Measurements from ENCODE around the gene CDK5RAP3.
"Not testable (repeated sequence)": the region's sequence is repeated elsewhere in the genome, so short reads cannot be mapped to it uniquely, and the experiment has no call there.

The CDK5RAP3 gene

GRCh38 chr17:47997586-47997985 lies 26.7 kb downstream of the CDK5RAP3 start:
- DNase-seq (ENCODE audit: low read depth in 2 of 2) = no peak

GRCh38 chr17:47998044-47998443 lies 27.1 kb downstream of the CDK5RAP3 start:
- no peak for DNase-seq (ENCODE audit: low read depth in 2 of 2)

GRCh38 chr17:47999582-47999981 lies 28.7 kb downstream of the CDK5RAP3 start:
- DNase-seq (ENCODE audit: low read depth in 2 of 2) = no peak

GRCh38 chr17:48001197-48001596 lies 30.3 kb downstream of the CDK5RAP3 start:
- no peak for DNase-seq (ENCODE audit: low read depth in 2 of 2)

- DNase-seq (ENCODE audit: low read depth in 2 of 2) = not testable (repeated sequence)
Observed at GRCh38 chr17:48001657-48002056, 30.7 kb downstream of the CDK5RAP3 start.

GRCh38 chr17:48002266-48002915 lies 31.5 kb downstream of the CDK5RAP3 start:
- DNase-seq (ENCODE audit: low read depth in 2 of 2) = no peak

- DNase-seq (ENCODE audit: low read depth in 2 of 2) = no peak
Observed at GRCh38 chr17:48002916-48003416, 32.1 kb downstream of the CDK5RAP3 start.

- DNase-seq (ENCODE audit: low read depth in 2 of 2) = no peak
Observed at GRCh38 chr17:48003417-48004151, 32.7 kb downstream of the CDK5RAP3 start.

GRCh38 chr17:48004983-48005382 lies 34.1 kb downstream of the CDK5RAP3 start:
- no peak for DNase-seq (ENCODE audit: low read depth in 2 of 2)

- DNase-seq (ENCODE audit: low read depth in 2 of 2) = no peak
Observed at GRCh38 chr17:48006936-48007709, 36.2 kb downstream of the CDK5RAP3 start.

- DNase-seq (ENCODE audit: low read depth in 2 of 2) = no peak
Observed at GRCh38 chr17:48010193-48010592, 39.3 kb downstream of the CDK5RAP3 start.

GRCh38 chr17:48011405-48012150 lies 40.7 kb downstream of the CDK5RAP3 start:
- DNase-seq (ENCODE audit: low read depth in 2 of 2) = no peak

GRCh38 chr17:48012151-48012520 lies 41.2 kb downstream of the CDK5RAP3 start:
- peak in 1 of 2 donors; percentile 30 for DNase-seq (ENCODE audit: low read depth in 2 of 2)

GRCh38 chr17:48012654-48013053 lies 41.7 kb downstream of the CDK5RAP3 start:
- no peak for DNase-seq (ENCODE audit: low read depth in 2 of 2)

- no peak for DNase-seq (ENCODE audit: low read depth in 2 of 2)
Observed at GRCh38 chr17:48013876-48014594, 43.1 kb downstream of the CDK5RAP3 start.

- DNase-seq (ENCODE audit: low read depth in 2 of 2) = no peak
Observed at GRCh38 chr17:48014595-48015111, 43.7 kb downstream of the CDK5RAP3 start.

GRCh38 chr17:48016112-48016511 lies 45.2 kb downstream of the CDK5RAP3 start:
- no peak for DNase-seq (ENCODE audit: low read depth in 2 of 2)

GRCh38 chr17:48017817-48018158 lies 46.9 kb downstream of the CDK5RAP3 start:
- not testable (repeated sequence) for DNase-seq (ENCODE audit: low read depth in 2 of 2)

- DNase-seq (ENCODE audit: low read depth in 2 of 2) = no peak
Observed at GRCh38 chr17:48021934-48022333, 51.0 kb downstream of the CDK5RAP3 start.

- no peak for DNase-seq (ENCODE audit: low read depth in 2 of 2)
Observed at GRCh38 chr17:48022901-48023300, 52.0 kb downstream of the CDK5RAP3 start.
